Measurements from ENCODE around the gene NCAM2.

Gene NCAM2

DNA sequence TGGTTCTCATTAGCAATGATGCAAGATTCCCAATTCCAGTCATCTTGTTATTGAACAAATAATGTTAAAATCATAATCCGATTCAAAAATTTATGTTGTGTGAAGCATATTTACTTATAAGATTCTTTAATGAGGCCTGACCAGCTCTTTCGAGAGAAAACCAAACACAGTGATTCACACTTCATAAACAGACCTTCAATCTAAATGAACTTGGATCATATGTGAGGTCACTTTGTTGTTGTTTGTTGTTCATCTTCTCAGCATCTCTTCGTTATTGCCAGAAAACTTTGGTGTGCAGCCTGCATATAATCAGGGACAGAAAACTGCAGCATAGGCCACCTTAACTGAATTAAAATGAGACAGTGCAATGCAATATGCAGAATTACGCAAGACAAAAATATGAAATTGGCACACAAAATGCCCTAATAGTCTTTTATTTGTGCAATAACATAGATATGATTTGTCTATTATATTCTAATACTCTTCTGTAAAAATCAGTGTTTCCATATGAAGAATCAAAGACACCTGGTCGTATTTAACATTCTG is 30.1 kb downstream of the NCAM2 start:
- peak; percentile 13 for DNase-seq (ENCODE audit: low spot score)

DNA sequence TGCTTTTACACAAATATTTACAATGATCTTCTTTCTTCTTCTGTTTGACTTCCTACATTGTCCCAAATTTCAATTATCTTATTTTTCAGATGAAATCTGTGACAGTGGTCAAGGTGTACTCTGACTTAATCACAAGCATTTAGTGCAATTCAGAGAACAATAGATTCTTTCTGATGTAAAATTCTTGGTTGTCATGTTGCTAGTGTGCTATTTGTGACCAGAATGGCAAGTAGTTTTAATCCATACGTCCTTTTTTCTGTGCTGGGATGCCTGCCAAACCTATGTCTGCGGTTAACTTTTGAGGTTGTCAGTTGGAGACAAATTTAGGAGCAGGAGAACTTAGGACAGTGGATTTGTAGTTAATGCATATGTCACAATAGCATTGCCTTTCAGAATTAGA is 31.0 kb downstream of the NCAM2 start:
- no peak for DNase-seq (ENCODE audit: low spot score)

GRCh38 chr21:21030311-21030710 is 32.1 kb downstream of the NCAM2 start:
- DNase-seq (ENCODE audit: low spot score) = no peak

DNA sequence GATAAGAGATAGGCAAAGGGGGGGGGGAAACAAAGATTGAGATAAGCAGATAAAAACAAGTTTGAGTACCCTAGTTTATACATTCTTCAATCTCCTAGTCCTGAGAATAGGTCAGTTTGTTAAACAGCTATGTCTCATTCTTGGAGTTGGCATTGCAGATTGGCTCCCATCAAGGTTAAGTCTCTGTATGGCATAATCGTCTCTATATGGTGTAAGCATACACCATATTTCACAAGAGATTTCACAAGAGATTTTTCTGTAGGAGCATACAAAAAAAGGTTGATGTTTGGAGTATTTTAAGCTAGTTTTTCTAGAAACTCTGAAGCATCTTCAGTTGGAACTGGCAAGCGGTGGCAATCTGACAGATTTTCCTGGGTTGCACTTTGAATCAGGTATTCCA is 35.8 kb downstream of the NCAM2 start:
- DNase-seq (ENCODE audit: low spot score) = no peak

- no peak for DNase-seq (ENCODE audit: low spot score)
These were observed 41.5 kb downstream of the NCAM2 start for GRCh38 chr21:21039624-21040170.

DNA sequence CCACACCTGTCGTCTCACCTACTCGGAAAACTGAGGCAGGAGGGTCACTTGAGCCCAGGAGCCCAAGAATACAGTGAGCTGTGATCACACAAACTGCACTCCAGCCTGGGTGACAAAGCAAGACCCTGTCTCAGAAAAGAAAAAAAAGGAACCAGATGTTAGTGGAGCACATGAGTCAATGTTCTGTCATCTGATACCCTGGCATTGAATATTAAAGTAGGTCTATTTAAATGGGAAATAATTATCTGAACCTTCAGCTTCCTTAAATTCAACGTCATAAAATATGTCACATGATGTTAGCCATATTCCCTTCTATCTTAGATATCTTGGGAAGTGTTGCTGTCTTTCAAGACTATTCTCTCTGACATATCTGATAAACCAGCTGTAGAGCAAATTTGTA is 47.3 kb downstream of the NCAM2 start:
- no peak for DNase-seq (ENCODE audit: low spot score)

DNA sequence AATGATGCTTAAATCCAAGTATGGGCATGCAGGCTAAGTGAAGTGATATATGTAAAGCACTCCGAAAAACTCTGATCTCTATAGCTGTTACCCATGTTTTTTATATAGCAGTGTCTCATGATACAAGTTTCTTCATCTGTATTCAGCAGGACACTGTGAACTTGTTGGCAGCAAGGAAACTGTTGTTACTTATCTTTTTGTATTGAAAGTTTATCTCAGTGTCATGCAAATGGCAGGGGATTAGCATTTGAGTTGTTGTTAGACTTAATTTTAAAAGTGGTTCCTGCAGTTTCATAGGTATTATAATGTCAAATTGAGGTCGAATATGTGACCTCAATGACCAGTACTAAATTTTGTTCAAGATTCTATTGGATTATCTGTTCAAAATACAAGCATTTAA is 47.9 kb downstream of the NCAM2 start:
- DNase-seq (ENCODE audit: low spot score) = no peak

DNA sequence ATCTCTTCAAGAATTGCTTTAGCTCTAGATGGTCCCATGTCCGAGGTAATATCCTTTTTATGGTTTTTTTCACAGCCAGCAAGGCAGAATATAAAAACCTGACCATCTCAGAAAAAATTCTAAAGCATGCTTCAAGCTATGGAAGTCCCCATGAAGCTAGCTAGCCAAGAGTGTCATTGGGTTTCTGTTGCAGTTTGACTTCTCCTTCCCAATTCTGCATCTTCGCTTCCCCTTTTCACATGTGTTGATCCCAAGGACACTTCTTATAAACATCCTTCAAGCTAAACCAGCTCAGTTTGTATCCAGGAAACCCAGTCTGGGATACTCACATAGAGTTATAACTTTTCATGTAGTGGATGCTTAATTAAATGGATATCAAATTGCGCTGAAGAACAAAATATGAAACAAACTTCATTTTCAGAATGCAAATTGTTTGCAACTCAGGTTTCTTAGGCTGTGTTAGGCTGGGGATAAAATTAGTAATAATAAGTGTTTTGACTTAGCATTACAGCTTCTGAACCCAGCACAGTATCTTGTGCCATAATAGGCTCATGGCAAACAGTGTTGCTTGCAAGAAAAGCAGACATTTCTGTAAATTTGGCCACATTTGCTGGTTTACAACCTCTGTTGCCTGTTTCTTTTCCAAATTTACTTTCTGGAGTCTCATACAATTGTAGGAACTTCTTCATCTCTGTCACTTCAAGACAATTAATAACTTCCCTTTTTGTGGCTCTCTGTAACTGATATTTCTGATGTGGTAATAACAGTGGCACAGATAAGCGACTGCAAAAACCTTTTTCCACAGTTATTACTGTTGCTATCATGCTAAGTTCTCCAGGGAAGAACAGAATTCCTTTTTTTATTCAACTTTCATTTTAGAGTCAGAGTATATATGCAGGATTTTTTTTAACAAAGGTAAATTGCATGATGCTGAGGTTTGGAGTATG is 53.2 kb downstream of the NCAM2 start:
- no peak for DNase-seq (ENCODE audit: low spot score)

GRCh38 chr21:21052672-21053071 is 54.5 kb downstream of the NCAM2 start:
- DNase-seq (ENCODE audit: low spot score) = no peak

GRCh38 chr21:21057349-21058062 is 59.3 kb downstream of the NCAM2 start:
- DNase-seq (ENCODE audit: low spot score) = no peak

DNA sequence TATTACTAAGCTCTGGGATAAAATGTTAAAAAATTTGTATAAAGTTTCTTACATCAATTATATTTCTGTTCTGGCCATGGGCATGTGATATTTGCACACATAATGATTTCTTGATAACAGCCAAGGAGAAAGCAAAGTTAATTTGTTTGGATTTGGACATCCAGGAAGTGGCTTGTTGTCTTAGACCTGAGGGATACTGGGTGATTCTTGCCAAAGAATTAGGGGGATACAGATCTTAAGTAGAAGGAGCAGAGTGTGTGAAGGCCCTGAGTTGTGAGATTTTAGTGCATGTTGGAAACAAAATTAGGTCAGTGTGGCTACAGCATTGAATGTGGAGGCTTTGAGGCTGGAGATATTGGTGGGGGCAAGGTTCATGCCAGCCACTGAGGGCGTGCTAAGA is 65.6 kb downstream of the NCAM2 start:
- no peak for DNase-seq (ENCODE audit: low spot score)

DNA sequence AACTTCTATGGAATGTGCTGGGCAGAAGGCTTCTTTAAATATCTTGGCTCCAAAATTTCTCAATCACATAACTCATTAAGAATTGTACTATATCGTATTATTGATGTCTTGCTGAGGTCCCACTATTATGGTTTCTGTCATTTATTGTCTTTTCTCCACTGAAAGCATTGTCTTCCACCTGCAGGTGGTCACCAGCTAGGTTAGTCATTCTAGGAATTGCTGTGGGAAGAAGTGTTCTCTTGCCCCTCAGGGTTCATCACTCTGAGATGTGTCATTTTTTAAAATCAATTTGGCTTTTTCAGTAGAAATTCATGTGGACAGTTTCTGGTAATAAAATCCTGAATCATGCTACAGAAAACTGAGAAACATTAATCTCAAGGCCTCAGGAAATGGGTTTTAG is 66.1 kb downstream of the NCAM2 start:
- DNase-seq (ENCODE audit: low spot score) = no peak

DNA sequence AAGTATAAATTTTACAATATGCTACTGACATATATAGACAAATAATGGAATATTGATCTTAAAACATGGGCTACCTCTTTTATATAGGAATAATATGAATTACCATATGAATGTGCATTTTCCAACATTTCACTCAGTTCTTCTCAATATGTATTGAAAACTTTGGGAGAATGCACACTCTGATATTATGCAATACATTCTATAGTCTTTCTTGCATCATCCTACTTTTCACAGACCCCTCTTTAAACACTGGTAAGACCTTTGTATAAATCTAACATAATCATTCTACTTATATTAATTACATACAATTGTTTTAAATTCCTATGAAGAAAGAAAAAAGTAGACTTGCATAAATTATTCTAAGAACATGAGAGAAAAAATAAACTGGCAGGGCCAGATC is 69.2 kb downstream of the NCAM2 start:
- no peak for DNase-seq (ENCODE audit: low spot score)

GRCh38 chr21:21074305-21074704 is 76.1 kb downstream of the NCAM2 start:
- no peak for DNase-seq (ENCODE audit: low spot score)

DNA sequence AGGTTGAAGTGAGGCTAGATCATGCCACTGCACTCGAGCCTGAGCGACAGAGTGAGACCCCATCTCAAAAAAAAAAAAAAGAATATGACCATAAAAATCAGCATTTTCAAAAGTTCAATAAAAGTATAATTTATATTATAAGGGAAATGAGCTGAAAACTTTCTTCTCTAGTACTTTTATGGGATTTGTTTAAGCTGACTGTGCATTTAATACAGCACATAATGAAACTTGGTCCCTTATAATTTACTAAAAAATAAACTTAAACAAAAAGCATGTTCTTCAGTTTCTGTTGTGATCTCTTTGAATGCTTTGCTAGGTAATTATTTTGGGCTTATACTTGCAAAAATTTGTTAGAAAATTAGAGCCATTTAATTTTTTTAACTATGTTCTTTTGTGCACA is 77.8 kb downstream of the NCAM2 start:
- no peak for DNase-seq (ENCODE audit: low spot score)

GRCh38 chr21:21076491-21076890 is 78.3 kb downstream of the NCAM2 start:
- DNase-seq (ENCODE audit: low spot score) = no peak

DNA sequence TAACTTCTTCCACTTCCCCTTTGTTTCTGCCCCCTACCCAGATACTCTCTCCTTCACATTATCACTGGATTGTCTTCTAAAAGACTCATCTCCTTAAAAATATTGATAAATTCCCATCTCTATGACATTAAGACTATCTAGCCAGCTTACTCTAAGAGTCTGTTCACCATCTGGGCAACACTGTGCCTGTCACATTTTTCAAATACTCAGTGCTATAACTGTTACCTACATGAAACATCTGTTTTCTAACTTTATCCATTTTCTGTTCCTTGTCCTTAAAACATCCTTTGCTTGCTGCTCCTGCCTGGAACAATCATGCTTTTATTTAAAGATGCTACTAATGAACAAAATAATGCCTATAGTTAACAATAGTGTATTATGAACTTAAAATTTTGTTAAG is 81.4 kb downstream of the NCAM2 start:
- no peak for DNase-seq (ENCODE audit: low spot score)

GRCh38 chr21:21084179-21084578 is 86.0 kb downstream of the NCAM2 start:
- peak; percentile 21 for DNase-seq (ENCODE audit: low spot score)

DNA sequence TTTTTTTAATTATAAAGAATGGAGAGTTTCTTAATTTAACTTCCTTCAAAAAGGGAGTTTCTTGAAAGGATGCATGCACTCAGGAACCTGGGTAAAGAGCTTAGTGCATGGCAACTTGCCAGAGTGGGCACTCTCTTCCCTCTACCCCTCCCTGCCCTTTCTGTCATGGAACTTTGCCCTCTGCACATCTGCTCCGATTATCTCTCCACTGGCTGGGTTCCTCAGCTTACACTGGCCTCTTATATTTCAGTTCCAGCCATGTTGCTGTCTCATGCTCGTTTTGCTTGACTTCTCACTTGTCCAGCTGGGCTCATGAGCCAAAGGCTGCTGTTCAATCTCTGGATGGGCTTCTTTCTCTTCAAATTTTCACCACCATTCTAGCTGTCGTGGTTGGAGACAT is 87.0 kb downstream of the NCAM2 start:
- DNase-seq (ENCODE audit: low spot score) = no peak

DNA sequence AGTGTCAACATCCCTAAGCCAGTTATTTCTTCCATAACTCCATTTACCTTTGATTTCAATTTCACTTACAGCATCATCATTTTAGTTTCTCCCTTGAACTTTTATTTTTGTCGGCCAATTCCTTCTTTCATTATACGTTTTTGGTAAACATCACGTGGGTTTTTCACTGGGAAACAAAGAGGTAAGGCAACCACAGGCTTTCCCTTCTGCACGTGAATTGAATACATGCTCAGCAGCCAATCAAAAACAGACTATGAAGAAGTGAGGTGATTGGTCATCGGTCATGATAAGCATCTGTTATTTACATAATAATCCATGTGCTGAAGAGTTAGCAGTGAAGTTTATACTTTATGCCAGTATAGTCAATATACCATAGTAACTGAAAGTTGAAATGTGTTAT is 98.7 kb downstream of the NCAM2 start:
- no peak for DNase-seq (ENCODE audit: low spot score)

- DNase-seq (ENCODE audit: low spot score) = no peak
These were observed 99.3 kb downstream of the NCAM2 start for GRCh38 chr21:21097466-21097865.

- no peak for DNase-seq (ENCODE audit: low spot score)
These were observed 103.7 kb downstream of the NCAM2 start for GRCh38 chr21:21101911-21102310.

GRCh38 chr21:21102896-21103295 is 104.7 kb downstream of the NCAM2 start:
- DNase-seq (ENCODE audit: low spot score) = no peak
